H9 (cell line): ENCODE data around the gene PLEKHG3. TPM values are rescaled to one million over a fixed set of nuclear protein-coding genes. Genes with fewer than 3 reads are reported as not detected.

Source experiments
- DNase-seq: peaks from one replicate; pipeline ENCODE4 v3.0.0-alpha.2; 2017
- H2AFZ ChIP-seq: one replicate; pipeline ENCODE4 v1.6.1; 2013; ENCODE audit warnings: mild to moderate bottlenecking, low read length, control low read depth, moderate library complexity
- H2AK5ac ChIP-seq: 2 replicates; pipeline ENCODE4 v1.6.1; 2013; ENCODE audit warnings: low read length, control low read depth, mixed read lengths; ENCODE audit not compliant: insufficient read length
- H2BK120ac ChIP-seq: one replicate; pipeline ENCODE4 v1.6.1; 2013; ENCODE audit warnings: low read depth, mild to moderate bottlenecking, low read length, control low read depth, inconsistent platforms; ENCODE audit not compliant: poor library complexity, severe bottlenecking
- H2BK12ac ChIP-seq: 2 replicates; pipeline ENCODE4 v1.6.1; 2013; ENCODE audit warnings: low read length, control low read depth, mixed read lengths, low read depth; ENCODE audit not compliant: insufficient read length
- H2BK15ac ChIP-seq: 2 replicates; pipeline ENCODE4 v1.6.1; 2013; ENCODE audit warnings: low read depth, low read length, control low read depth
- H2BK20ac ChIP-seq: one replicate; pipeline ENCODE4 v1.6.1; 2013; ENCODE audit warnings: low read depth, mild to moderate bottlenecking, low read length, control low read depth, inconsistent platforms; ENCODE audit not compliant: poor library complexity, severe bottlenecking
- H2BK5ac ChIP-seq: 2 replicates; pipeline ENCODE4 v1.6.1; 2013; ENCODE audit warnings: low read length, control low read depth, mixed read lengths; ENCODE audit not compliant: insufficient read length
- H3K14ac ChIP-seq: 2 replicates; pipeline ENCODE4 v1.6.1; 2013; ENCODE audit warnings: low read length, control low read depth; ENCODE audit not compliant: insufficient read depth
- H3K18ac ChIP-seq: 2 replicates; pipeline ENCODE4 v1.6.1; 2013; ENCODE audit warnings: low read depth, mild to moderate bottlenecking, mixed read lengths, low read length, control low read depth; ENCODE audit not compliant: insufficient read length
- H3K23ac ChIP-seq: 2 replicates; pipeline ENCODE4 v1.6.1; 2013; ENCODE audit warnings: low read length, control low read depth, mixed read lengths, low read depth; ENCODE audit not compliant: insufficient read length
- H3K23me2 ChIP-seq: 2 replicates; pipeline ENCODE4 v1.6.1; 2013; ENCODE audit warnings: low read depth, mild to moderate bottlenecking, mixed read lengths, low read length, control low read depth; ENCODE audit not compliant: insufficient read length, poor library complexity, severe bottlenecking
- H3K27ac ChIP-seq: 2 replicates; pipeline ENCODE4 v1.5.1; 2013; ENCODE audit warnings: low read length, control low read depth, mixed read lengths, low read depth; ENCODE audit not compliant: insufficient read length
- H3K27me3 ChIP-seq: 2 replicates; pipeline ENCODE4 v1.6.1; 2013; ENCODE audit warnings: low read length, control low read depth, inconsistent platforms; ENCODE audit not compliant: insufficient read depth
- H3K4ac ChIP-seq: 2 replicates; pipeline ENCODE4 v1.6.1; 2013; ENCODE audit warnings: low read depth, mild to moderate bottlenecking, control low read depth, inconsistent platforms, low read length, moderate library complexity
- H3K4me1 ChIP-seq: 2 replicates; pipeline ENCODE4 v1.6.1; 2013; ENCODE audit warnings: low read length, control low read depth, inconsistent platforms; ENCODE audit not compliant: insufficient read depth
- H3K4me2 ChIP-seq: 2 replicates; pipeline ENCODE4 v1.6.1; 2013; ENCODE audit warnings: low read length, control low read depth, mixed read lengths; ENCODE audit not compliant: insufficient read length, insufficient read depth
- H3K56ac ChIP-seq: 2 replicates; pipeline ENCODE4 v1.6.1; 2013; ENCODE audit warnings: low read depth, mild to moderate bottlenecking, mixed read lengths, low read length, control low read depth; ENCODE audit not compliant: insufficient read length
- H3K79me1 ChIP-seq: 2 replicates; pipeline ENCODE4 v1.6.1; 2013; ENCODE audit warnings: low read depth, mild to moderate bottlenecking, moderate library complexity, low read length, control low read depth, inconsistent platforms; ENCODE audit not compliant: insufficient read depth, poor library complexity, severe bottlenecking
- H3K79me2 ChIP-seq: 2 replicates; pipeline ENCODE4 v1.6.1; 2013; ENCODE audit warnings: low read length, control low read depth, inconsistent platforms; ENCODE audit not compliant: insufficient read depth
- H3K9ac ChIP-seq: 2 replicates; pipeline ENCODE4 v1.6.1; 2013; ENCODE audit warnings: low read length, control low read depth, mixed read lengths; ENCODE audit not compliant: insufficient read length; ENCODE audit errors: extremely low read depth
- H3K9me3 ChIP-seq: one replicate; pipeline ENCODE4 v1.6.1; 2013; ENCODE audit warnings: low read depth, low read length, inconsistent platforms; ENCODE audit not compliant: control insufficient read depth
- H3T11ph ChIP-seq: one replicate; pipeline ENCODE4 v1.6.1; 2013; ENCODE audit warnings: mild to moderate bottlenecking, low read length, control low read depth, inconsistent platforms
- H4K20me1 ChIP-seq: one replicate; pipeline ENCODE4 v1.6.1; 2013; ENCODE audit not compliant: control insufficient read depth, insufficient read length, insufficient read depth
- H4K5ac ChIP-seq: 2 replicates; pipeline ENCODE4 v1.6.1; 2013; ENCODE audit warnings: low read depth, mild to moderate bottlenecking, mixed read lengths, low read length, control low read depth; ENCODE audit not compliant: insufficient read length
- H4K8ac ChIP-seq: replicated peaks from 2 replicates; pipeline ENCODE4 v1.6.1; 2013; ENCODE audit warnings: low read length, control low read depth, mixed read lengths, low read depth; ENCODE audit not compliant: insufficient read length
- H4K91ac ChIP-seq: 2 replicates; pipeline ENCODE4 v1.6.1; 2013; ENCODE audit warnings: low read depth, mild to moderate bottlenecking, moderate library complexity, mixed read lengths, low read length, control low read depth; ENCODE audit not compliant: insufficient read length
- H3K27ac Mint-ChIP-seq, 3 experiments: 2 replicates in 2 of 3; 3 replicates in 1 of 3; pipeline ENCODE4 v1.8.0; 2020 to 2021; ENCODE audit warnings: mixed read lengths in 3 of 3, mild to moderate bottlenecking in 1 of 3, moderate library complexity in 1 of 3
- H3K27me3 Mint-ChIP-seq: 2 replicates; pipeline ENCODE4 v1.8.0; 2021; ENCODE audit warnings: low read depth, mild to moderate bottlenecking, moderate library complexity, mixed read lengths
- H3K36me3 Mint-ChIP-seq, 3 experiments: 2 replicates in 2 of 3; 3 replicates in 1 of 3; pipeline ENCODE4 v1.8.0; 2020 to 2021; ENCODE audit warnings: low read depth in 3 of 3, mixed read lengths in 3 of 3; ENCODE audit not compliant: insufficient read depth in 1 of 3
- H3K4me1 Mint-ChIP-seq, 2 experiments: 2 replicates each; pipeline ENCODE4 v1.8.0; 2020; ENCODE audit warnings: mixed read lengths in 2 of 2
- H3K4me3 Mint-ChIP-seq, 2 experiments: 2 replicates in 1 of 2; 3 replicates in 1 of 2; pipeline ENCODE4 v1.8.0; 2020 to 2021; ENCODE audit warnings: mild to moderate bottlenecking in 2 of 2, mixed read lengths in 2 of 2, moderate library complexity in 1 of 2
- H3K9me3 Mint-ChIP-seq, 2 experiments: 2 replicates in 1 of 2; 3 replicates in 1 of 2; pipeline ENCODE4 v1.8.0; 2020; ENCODE audit warnings: mild to moderate bottlenecking in 2 of 2, mixed read lengths in 2 of 2, moderate library complexity in 1 of 2
- CTCF ChIP-seq: fragments of 200-600 bp; sonication (generic); conservative IDR thresholded peaks from 3 replicates; pipeline ENCODE4 v1.8.0; 2021; ENCODE audit warnings: antibody characterized with exemption, mild to moderate bottlenecking
- WGBS: extraction: QIAGEN DNeasy Blood & Tissue Kit; methylation state at CpG from one replicate; pipeline ENCODE4 v1.1.7; 2013; ENCODE audit warnings: missing lambda C conversion rate, low lambda C conversion rate, mixed read lengths; ENCODE audit not compliant: insufficient read length; ENCODE audit errors: extremely low coverage; 5-methylcytosine and 5-hydroxymethylcytosine counted together
- total RNA-seq: library from RNA; stranded (reverse); gene quantifications from 2 replicates; pipeline ENCODE4 v1.2.1, GENCODE V29; 2021

Gene PLEKHG3
- total RNA-seq, 1 experiment from 2014 or later, result 48.5 TPM

DNA sequence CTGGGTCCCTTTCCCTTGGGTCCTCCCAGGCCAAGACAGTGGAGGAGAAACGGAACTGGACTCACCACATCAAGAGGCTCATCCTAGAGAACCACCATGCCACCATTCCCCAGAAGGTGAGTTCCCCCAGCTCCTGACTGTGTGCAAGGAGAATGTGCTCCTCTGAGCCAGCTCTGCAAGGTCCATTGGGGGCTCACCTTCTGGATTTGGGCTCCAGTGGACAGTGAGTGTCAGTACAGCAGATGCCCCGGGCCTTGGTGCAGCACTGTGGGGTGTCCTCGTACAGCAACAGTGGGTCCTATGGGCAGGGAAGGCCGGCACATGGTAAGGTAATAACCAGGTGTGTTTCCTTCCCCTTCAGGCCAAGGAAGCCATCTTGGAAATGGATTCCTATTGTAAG, 27.8 kb downstream of the PLEKHG3 start:
- Histone ChIP-seq H3K9me3 (no peaks in the 10 kb centered on the region), H4K91ac (no peak overlapping the region), H3K27ac (no peak overlapping the region), H4K8ac (no peak overlapping the region), H3K9ac (no peak overlapping the region), H2BK5ac (no peak overlapping the region), H3K27me3 (no peaks in the 10 kb centered on the region), H4K20me1 (no peaks in the 10 kb centered on the region), H2BK15ac (no peak overlapping the region), H3K79me1 (no peaks in the 10 kb centered on the region), H2AFZ (no peak overlapping the region), H3K4ac (no peak overlapping the region), H4K5ac (no peak overlapping the region), H2BK12ac (no peak overlapping the region), H2BK120ac (no peak overlapping the region), H3K4me1 (no peaks in the 10 kb centered on the region; the same call in 1 of the 2 replicates), H3K23ac (no peak overlapping the region), H3K4me2 (no peak overlapping the region), H2AK5ac (no peak overlapping the region), H3K56ac (no peak overlapping the region), H3T11ph (no peak overlapping the region), H3K14ac (no peak overlapping the region), H3K18ac (no peak overlapping the region), H3K79me2 (no peaks in the 10 kb centered on the region), H2BK20ac (no peak overlapping the region), H3K23me2 (no peaks in the 10 kb centered on the region)
- no CpG with 5 or more reads among the region's 4 CpGs for WGBS
- no peak for DNase-seq
- no peak overlapping the region for H3K4me3 Mint-ChIP-seq
- no peak for TF ChIP-seq CTCF
- H3K4me1 Mint-ChIP-seq, result peaks cover 25 to 29% of the 10 kb centered on the region in 2 experiments
- no peaks in the 10 kb centered on the region for H3K9me3 Mint-ChIP-seq
- H3K27me3 Mint-ChIP-seq, result no peaks in the 10 kb centered on the region
- peak overlapping the region in 1 of 3 experiments; percentile 59; a peak in 1 of 7 replicates for H3K27ac Mint-ChIP-seq
- peaks cover 35 to 64% (median 62%) of the 10 kb centered on the region in 3 experiments; a peak in 6 of 7 replicates for H3K36me3 Mint-ChIP-seq
